Spinal cord (tissue), 10 donors: ENCODE data around the gene NOBOX. TPM values are rescaled to one million over a fixed set of nuclear protein-coding genes. Genes with fewer than 3 reads are reported as not detected.
A peak's percentile ranks its signal among the peaks of the same experiment; 100 is the strongest.

Source experiments
- DNase-seq, 6 donors: peaks; one replicate each; pipeline versions ENCODE4 v3.0.0 to v3.0.0-alpha.2; 2013 to 2015; ENCODE audit warnings: low spot score in 6 of 6, low read depth in 4 of 6
- H3K27ac ChIP-seq: one replicate; pipeline ENCODE4 v1.5.1; 2013; ENCODE audit warnings: low read depth, low read length, control low read depth
- H3K27me3 ChIP-seq: one replicate; pipeline ENCODE4 v1.6.1; 2013; ENCODE audit warnings: low read length; ENCODE audit not compliant: control insufficient read depth, insufficient read depth
- H3K36me3 ChIP-seq: one replicate; pipeline ENCODE4 v1.6.1; 2013; ENCODE audit warnings: low read length; ENCODE audit not compliant: control insufficient read depth, insufficient read depth
- H3K4me1 ChIP-seq: one replicate; pipeline ENCODE4 v1.6.1; 2013; ENCODE audit warnings: low read length; ENCODE audit not compliant: control insufficient read depth, insufficient read depth
- H3K4me3 ChIP-seq: one replicate; pipeline ENCODE4 v1.5.1; 2013; ENCODE audit warnings: low read depth, low read length, control low read depth
- H3K9me3 ChIP-seq: one replicate; pipeline ENCODE4 v1.6.1; 2013; ENCODE audit warnings: low read length; ENCODE audit not compliant: control insufficient read depth, insufficient read depth
- WGBS: methylation state at CpG from one replicate; pipeline ENCODE4 v1.1.5; 2013; ENCODE audit warnings: missing lambda C conversion rate; ENCODE audit not compliant: insufficient coverage; 5-methylcytosine and 5-hydroxymethylcytosine counted together
- polyA plus RNA-seq, 2 donors: library from polyadenylated mRNA; unstranded; fragments of 120-200 nt; gene quantifications; one replicate each; pipeline ENCODE4 v1.2.1, GENCODE V29; 2013; ENCODE audit not compliant: insufficient read length in 2 of 2
- total RNA-seq, 2 donors: library from RNA; depleted of rRNA in 1 of 2; stranded (reverse); fragments of 120-200 nt in 1 of 2; fragments of >200 nt in 1 of 2; gene quantifications; one replicate each; pipeline versions ENCODE4 v1.2.3 to v1.2.4, GENCODE V29; 2013 to 2014
- donor health status: healthy.

NOBOX gene
- total and polyA plus RNA-seq, 4 donors, result not detected

DNA sequence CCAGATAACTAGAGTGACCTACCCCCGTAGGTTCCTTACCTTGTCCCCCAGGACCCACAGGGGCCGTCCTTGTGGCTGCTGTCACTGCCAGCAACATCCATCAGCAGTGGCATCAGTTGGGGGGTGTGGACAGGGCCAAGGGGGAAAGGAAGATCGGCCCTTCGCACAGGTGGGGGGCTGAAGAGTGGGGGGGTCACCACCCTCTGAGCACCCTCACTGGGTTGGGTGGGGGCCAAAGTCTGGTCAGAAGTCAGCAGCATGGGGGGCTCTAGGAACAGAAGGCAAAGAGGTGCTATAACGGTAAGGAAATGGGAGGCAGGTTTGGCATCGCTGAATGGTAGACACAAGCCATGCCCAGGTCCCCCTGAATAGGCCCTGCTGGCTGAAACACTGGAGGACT lies 4.6 kb downstream of the NOBOX start:
- Histone ChIP-seq H3K27me3 (no peaks in the 10 kb centered on the region), H3K36me3 (no peaks in the 10 kb centered on the region), H3K9me3 (no peaks in the 10 kb centered on the region), H3K27ac (no peak overlapping the region), H3K4me1 (no peaks in the 10 kb centered on the region), H3K4me3 (no peak overlapping the region)
- DNase-seq, result no peak
- 80% methylated on average over 1 of the region's 6 CpGs for WGBS

DNA sequence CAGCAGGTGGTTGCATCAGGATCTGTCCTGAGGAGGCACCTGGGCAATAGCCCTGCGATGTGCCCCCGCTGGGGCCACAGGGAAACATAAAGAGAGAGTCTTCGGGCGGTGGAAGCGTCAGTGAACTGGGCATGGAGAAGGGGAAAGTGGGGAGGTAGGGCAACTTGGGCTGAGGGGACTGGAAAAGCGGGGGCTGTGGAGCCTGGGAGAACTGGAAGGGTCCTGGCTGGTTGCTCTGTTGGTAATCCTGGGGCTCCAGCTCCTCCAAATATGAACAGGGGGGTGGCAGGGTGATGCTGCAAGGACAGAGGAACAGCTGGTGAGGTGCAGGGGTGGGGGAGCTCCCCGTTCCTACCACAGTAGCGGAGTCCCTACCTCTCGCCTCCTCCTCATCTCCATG lies 5.2 kb downstream of the NOBOX start:
- WGBS, result 82% methylated on average over 9 of the region's 9 CpGs
- no peak for DNase-seq
- Histone ChIP-seq H3K4me3 (no peak overlapping the region), H3K4me1 (no peaks in the 10 kb centered on the region), H3K27me3 (no peaks in the 10 kb centered on the region), H3K27ac (no peak overlapping the region), H3K9me3 (no peaks in the 10 kb centered on the region), H3K36me3 (no peaks in the 10 kb centered on the region)

- no peaks in the 10 kb centered on the region for H3K27me3 ChIP-seq
- H3K36me3 ChIP-seq, result no peaks in the 10 kb centered on the region
- H3K27ac ChIP-seq, result no peak overlapping the region
- H3K4me3 ChIP-seq, result no peak overlapping the region
- no peaks in the 10 kb centered on the region for H3K4me1 ChIP-seq
- DNase-seq, result no peak
- H3K9me3 ChIP-seq, result no peaks in the 10 kb centered on the region
- WGBS, result 80% methylated on average over 4 of the region's 4 CpGs
Measured at GRCh38 chr7:144397086-144397485, 6.4 kb downstream of the NOBOX start.

GRCh38 chr7:144391823-144392255 lies 11.7 kb downstream of the NOBOX start:
- no peaks in the 10 kb centered on the region for H3K36me3 ChIP-seq
- H3K27me3 ChIP-seq, result no peaks in the 10 kb centered on the region
- peak overlapping the region; percentile 23 for H3K4me3 ChIP-seq
- H3K27ac ChIP-seq, result no peak overlapping the region
- 3% methylated on average over 5 of the region's 8 CpGs for WGBS
- peak; percentile 36 to 89 (median 44) for DNase-seq
- H3K4me1 ChIP-seq, result peaks cover 4% of the 10 kb centered on the region
- no peaks in the 10 kb centered on the region for H3K9me3 ChIP-seq

GRCh38 chr7:144391014-144391413 lies 12.5 kb downstream of the NOBOX start:
- Histone ChIP-seq H3K4me3 (no peak overlapping the region), H3K27me3 (no peaks in the 10 kb centered on the region), H3K9me3 (no peaks in the 10 kb centered on the region), H3K4me1 (peaks cover 4% of the 10 kb centered on the region), H3K27ac (no peak overlapping the region), H3K36me3 (no peaks in the 10 kb centered on the region)
- no peak for DNase-seq
- no CpG with 5 or more reads among the region's 4 CpGs for WGBS

DNA sequence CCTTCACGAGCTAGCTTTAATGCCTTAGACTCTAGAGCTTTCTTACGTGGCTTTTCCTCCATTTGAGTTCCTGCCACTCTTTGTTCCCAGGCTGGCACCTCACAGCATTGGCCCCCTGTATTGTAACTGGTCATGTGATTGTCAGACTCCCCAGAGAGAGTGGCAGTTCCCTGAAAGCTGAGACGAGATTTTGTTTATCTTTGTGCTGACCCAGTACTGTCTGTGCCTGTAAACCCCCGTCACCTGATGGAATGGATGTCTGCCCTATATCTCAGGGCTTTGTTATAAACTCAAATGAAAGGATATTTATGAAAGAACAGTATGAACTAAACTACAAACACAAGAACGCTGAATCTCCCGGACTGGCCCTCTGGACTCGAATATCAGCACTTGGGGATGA lies 13.0 kb downstream of the NOBOX start:
- Histone ChIP-seq H3K27me3 (no peaks in the 10 kb centered on the region), H3K4me3 (no peak overlapping the region), H3K27ac (no peak overlapping the region), H3K4me1 (peaks cover 4% of the 10 kb centered on the region), H3K9me3 (no peaks in the 10 kb centered on the region), H3K36me3 (no peaks in the 10 kb centered on the region)
- DNase-seq, result no peak
- WGBS, result 45% methylated on average over 2 of the region's 7 CpGs

DNA sequence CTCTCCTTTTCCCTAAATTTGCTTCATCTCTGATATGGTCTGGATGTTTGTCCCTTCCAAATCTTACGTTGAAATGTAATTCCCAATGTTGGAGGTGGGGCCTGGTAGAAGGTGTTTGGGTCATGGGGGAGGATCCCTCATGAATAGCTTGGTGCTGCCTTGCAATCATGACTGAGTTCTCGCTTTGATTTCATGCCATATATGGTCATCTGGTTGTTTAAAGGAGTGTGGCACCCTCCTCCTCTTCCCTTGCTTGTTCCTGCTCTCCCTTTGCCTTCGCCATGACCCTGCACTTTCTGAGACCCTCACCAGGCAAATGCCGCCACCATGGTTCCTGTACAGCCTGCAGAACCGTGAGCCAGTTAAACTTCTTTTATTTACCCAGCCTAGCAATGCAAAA lies 14.5 kb downstream of the NOBOX start:
- Histone ChIP-seq H3K9me3 (no peaks in the 10 kb centered on the region), H3K27ac (no peak overlapping the region), H3K4me1 (peaks cover 4% of the 10 kb centered on the region), H3K4me3 (no peak overlapping the region), H3K27me3 (no peaks in the 10 kb centered on the region), H3K36me3 (no peaks in the 10 kb centered on the region)
- WGBS, result 89% methylated on average over 3 of the region's 5 CpGs
- no peak for DNase-seq

DNA sequence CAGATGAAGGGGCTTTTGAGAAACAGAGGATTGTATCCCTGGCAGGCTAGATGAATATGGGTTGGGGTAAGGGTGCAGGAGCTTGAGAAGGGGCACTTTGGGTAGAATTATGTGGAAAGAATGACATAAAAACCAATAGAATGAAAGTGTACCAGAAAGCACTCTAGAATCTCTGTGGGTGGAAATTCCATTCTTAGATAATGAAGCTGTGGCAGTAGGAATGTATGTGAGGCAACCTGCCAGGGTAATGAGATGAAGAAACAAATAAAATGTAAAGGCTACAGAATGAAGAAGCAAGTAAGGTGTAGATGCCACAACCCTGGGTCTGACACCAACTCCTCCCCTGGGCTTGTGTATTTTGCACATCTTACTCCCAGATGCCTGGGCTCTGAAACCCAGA lies 16.8 kb downstream of the NOBOX start:
- H3K27ac ChIP-seq, result no peak overlapping the region
- no peaks in the 10 kb centered on the region for H3K36me3 ChIP-seq
- DNase-seq, result no peak
- peaks cover 4% of the 10 kb centered on the region for H3K4me1 ChIP-seq
- H3K4me3 ChIP-seq, result no peak overlapping the region
- H3K9me3 ChIP-seq, result no peaks in the 10 kb centered on the region
- no peaks in the 10 kb centered on the region for H3K27me3 ChIP-seq

DNA sequence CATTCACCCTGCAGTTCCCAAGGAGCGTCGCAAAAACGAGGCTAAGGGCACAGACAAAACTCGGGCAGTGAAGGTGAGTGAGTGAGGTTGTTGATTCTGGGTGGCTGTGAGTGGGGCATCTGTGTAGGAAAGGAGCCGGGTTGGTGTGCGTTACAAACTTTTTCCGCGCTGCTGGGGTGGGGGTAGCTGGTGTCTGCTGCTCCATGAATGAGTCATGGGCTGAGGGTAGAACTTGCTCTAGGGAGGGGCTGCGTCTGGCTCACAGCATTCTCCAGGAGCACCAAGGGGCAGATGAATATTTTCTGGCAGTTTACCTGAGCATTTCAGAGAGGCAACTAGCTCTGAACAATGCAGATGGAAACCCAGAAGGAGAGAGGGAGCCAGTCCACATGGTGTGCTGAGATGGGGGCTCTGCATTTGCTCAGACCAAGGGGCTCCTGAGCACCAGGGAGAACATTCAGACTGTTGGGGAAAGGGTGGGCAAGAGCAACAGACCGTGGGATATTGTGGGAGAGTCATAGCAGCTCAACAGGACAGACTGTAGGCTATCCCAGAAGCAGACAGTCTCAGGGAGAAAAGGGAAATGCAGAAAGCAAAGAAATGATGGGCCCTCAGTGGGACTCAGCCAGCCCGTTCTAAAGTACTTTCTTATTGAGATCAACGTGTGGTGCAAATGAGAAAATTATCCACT lies 18.8 kb downstream of the NOBOX start:
- Histone ChIP-seq H3K9me3 (no peaks in the 10 kb centered on the region), H3K27ac (no peak overlapping the region), H3K27me3 (no peaks in the 10 kb centered on the region), H3K36me3 (no peaks in the 10 kb centered on the region), H3K4me1 (no peaks in the 10 kb centered on the region), H3K4me3 (no peak overlapping the region)
- 78% methylated on average over 10 of the region's 12 CpGs for WGBS
- no peak for DNase-seq

DNA sequence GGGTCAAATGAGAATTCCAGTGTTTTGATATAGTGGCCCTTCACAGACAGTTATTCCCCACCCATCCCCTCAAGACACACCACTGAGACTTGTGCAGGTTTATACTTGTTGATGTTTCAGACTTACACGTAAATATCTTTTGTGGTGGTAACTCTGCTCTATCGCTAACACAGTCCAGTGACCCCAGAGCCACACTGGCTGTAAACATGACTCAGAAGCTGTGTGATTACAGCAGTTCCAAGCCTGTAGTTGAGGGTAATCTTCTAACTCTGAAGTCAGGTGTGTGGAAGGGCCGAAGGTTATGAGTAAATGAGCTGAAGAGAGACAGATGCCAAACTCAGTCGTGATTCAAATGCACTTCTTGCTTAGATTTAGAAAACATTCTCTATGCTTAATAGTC lies 19.4 kb downstream of the NOBOX start:
- Histone ChIP-seq H3K4me1 (no peaks in the 10 kb centered on the region), H3K27me3 (no peaks in the 10 kb centered on the region), H3K36me3 (no peaks in the 10 kb centered on the region), H3K4me3 (no peak overlapping the region), H3K9me3 (no peaks in the 10 kb centered on the region), H3K27ac (no peak overlapping the region)
- DNase-seq, result no peak
- 83% methylated on average over 1 of the region's 4 CpGs for WGBS
